GM12891 (cell line): ENCODE results near the gene SPON1.

ENCODE experiments used
- PAX5 ChIP-seq: IDR thresholded peaks from 2 replicates; pipeline ENCODE4 v1.6.1; 2011; ENCODE audit warnings: low read length, moderate library complexity, mild to moderate bottlenecking; ENCODE audit not compliant: insufficient read depth, severe bottlenecking
- POLR2A ChIP-seq: IDR thresholded peaks from 2 replicates; pipeline ENCODE4 v1.6.1; 2011; ENCODE audit warnings: low read depth, low read length, control low read depth
- POLR2AphosphoS5 ChIP-seq: IDR thresholded peaks from 2 replicates; pipeline ENCODE4 v1.6.1; 2011; ENCODE audit warnings: low read depth, low read length, control low read depth
- POU2F2 ChIP-seq: IDR thresholded peaks from 2 replicates; pipeline ENCODE4 v1.6.1; 2011; ENCODE audit warnings: low read depth, mild to moderate bottlenecking, control low read depth, low read length, moderate library complexity
- SPI1 ChIP-seq: IDR thresholded peaks from 2 replicates; pipeline ENCODE4 v1.6.1; 2011; ENCODE audit warnings: low read depth, low read length, control low read depth
- TAF1 ChIP-seq: IDR thresholded peaks from 2 replicates; pipeline ENCODE4 v1.6.1; 2011; ENCODE audit warnings: low read depth, low read length, control low read depth

DNA sequence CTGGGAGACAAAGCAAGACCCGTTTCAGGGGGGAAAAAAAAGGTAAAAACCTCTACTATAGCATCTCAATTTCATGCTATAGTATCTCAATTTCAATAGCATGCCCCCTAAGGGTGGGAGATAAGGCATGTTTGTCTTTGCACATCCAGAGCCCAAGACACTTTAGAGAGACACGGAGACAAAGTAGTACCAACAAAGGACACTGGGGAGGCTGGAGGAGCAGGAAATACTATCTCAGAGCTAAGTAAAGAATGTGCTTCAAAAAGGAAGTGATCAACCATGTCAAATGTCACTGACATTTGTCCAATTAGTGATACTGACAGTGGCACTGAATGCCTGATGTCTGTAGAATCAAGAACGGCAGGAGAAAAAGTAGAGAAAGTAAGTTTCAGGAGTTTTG is 327.9 kb downstream of the SPON1 start:
- TF ChIP-seq POU2F2, result no peak
- TF ChIP-seq POLR2A, result no peak
- TF ChIP-seq SPI1, result no peak
- TF ChIP-seq POLR2AphosphoS5, result no peak
- no peak for TF ChIP-seq TAF1
- TF ChIP-seq PAX5, result no peak
